ENCODE results near the gene GRB10. TPM values are rescaled to one million over a fixed set of nuclear protein-coding genes. Genes with fewer than 3 reads are reported as not detected.

Gene GRB10
- total RNA-seq, 2 experiments from 2014 or later = 1.4 to 1.8 TPM

DNA sequence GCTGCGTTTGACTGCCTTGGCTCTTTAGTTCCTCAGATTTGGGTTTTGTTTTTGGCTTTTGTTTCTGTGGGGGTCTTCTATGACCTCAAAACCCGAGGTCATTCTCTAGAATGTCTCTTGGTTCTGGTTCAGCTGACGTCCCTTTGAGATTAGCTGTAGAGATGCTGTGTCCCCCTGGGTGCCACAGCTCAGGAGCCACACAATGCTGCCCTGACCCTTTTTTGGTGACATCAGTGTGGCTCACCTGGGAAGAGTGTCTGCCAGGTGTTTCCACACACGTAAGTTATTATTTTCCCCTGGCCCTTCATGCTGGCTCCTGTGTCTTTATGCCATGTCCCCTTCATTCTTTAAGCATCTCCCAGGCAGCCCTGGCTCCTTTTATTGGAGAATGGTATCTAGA is 127.7 kb downstream of the GRB10 start:
- H3K27ac Mint-ChIP-seq = no peak overlapping the region
- no peak overlapping the region for H3K4me3 Mint-ChIP-seq
- peaks cover 17% of the 10 kb centered on the region for H3K4me1 Mint-ChIP-seq
- ATAC-seq (ENCODE audit: low read depth) (no peak), DNase-seq (no peak)
- POLR2A ChIA-PET = no interaction called here
- H3K9me3 Mint-ChIP-seq = no peaks in the 10 kb centered on the region
- H3K27me3 Mint-ChIP-seq = peaks cover 12% of the 10 kb centered on the region
- H3K36me3 Mint-ChIP-seq = no peaks in the 10 kb centered on the region

- POLR2A ChIA-PET = no interaction called here
- Mint-ChIP-seq H3K4me1 (peaks cover 11% of the 10 kb centered on the region), H3K36me3 (no peaks in the 10 kb centered on the region), H3K4me3 (no peak overlapping the region), H3K27me3 (peaks cover 12% of the 10 kb centered on the region), H3K9me3 (no peaks in the 10 kb centered on the region), H3K27ac (peak overlapping the region; percentile 1)
- DNase-seq (no peak), ATAC-seq (ENCODE audit: low read depth) (no peak)
These were observed 128.7 kb downstream of the GRB10 start for GRCh38 chr7:50653981-50654425.

DNA sequence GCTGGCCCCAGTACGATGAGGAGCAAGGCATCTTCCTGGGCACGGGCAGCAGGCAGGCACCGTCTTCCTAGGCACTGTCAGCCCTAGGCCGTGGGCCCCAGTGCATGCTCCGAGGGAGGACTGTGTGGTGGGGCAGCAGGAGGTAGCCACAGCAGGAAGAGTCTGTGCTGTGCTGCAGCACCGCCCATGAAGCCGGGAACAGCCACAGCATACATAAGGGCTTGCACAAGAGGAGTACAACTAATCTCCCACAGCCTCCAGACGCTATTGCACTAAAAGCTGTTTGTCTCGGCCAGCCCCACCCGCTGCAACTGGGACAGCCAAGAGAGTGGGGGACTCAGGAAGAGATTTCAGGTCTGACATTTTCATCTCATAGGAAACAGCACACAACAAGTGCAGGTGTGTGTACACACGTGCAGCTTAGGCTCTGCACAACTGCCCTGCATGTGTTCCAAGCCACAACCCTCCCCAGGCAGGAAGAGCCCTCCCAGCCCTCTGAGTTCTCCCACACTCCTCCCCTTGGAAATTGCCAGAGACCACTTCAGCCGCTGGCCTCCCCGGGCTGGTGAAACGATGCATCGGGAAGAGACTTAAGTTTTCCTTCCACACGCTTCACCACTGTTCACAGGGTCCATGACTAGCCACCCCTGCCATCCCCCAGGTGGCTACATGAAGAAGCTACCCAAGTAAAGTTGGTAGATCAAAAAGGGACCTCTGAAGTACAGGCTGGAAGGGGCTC is 129.4 kb downstream of the GRB10 start:
- POLR2A ChIA-PET = no interaction called here
- H3K27ac Mint-ChIP-seq = peak overlapping the region; percentile 1
- H3K4me3 Mint-ChIP-seq = no peak overlapping the region
- no peaks in the 10 kb centered on the region for H3K36me3 Mint-ChIP-seq
- peaks cover 12% of the 10 kb centered on the region for H3K27me3 Mint-ChIP-seq
- ATAC-seq (ENCODE audit: low read depth) (peak; percentile 70), DNase-seq (no peak)
- H3K4me1 Mint-ChIP-seq = peaks cover 10% of the 10 kb centered on the region
- no peaks in the 10 kb centered on the region for H3K9me3 Mint-ChIP-seq

- Mint-ChIP-seq H3K4me3 (no peak overlapping the region), H3K27ac (no peak overlapping the region), H3K27me3 (peaks cover 12% of the 10 kb centered on the region), H3K36me3 (no peaks in the 10 kb centered on the region), H3K4me1 (peaks cover 10% of the 10 kb centered on the region), H3K9me3 (no peaks in the 10 kb centered on the region)
- POLR2A ChIA-PET = no interaction called here
- no peak for ATAC-seq (ENCODE audit: low read depth)
- no peak for DNase-seq
These were observed 130.1 kb downstream of the GRB10 start for GRCh38 chr7:50652400-50653125.

DNA sequence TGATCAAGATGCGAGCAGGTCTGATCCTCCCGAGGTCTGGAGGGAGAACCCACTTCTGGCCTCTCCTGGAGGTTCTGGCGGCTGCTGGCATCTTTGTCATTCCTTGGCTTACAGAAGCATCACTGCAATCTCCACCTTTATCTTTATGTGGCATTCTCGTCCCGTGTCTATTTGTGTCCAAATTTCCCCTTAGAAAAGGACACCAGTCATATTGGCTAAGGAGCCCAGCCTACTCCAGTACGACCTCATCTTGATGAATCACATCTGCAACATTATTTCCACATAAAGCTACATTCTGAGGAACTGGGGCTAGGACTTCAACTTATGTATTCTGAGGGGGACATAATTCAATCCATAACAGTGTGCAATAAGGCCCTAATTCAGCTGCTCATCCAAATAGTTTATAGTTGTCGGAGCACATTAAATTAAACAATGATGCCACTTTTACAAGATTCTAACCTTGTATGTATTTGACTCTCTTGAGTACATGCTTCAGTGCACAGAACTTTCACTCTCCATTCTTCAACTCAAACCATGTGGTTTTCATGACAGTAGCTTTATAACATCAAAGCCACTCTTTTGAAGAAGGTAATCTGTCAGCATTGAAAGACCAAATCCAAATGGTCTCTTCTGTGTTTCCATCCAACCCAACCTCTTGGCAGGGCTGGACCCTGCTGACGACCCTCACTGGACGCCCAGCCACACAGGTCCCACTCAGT is 131.3 kb downstream of the GRB10 start:
- Mint-ChIP-seq H3K9me3 (no peaks in the 10 kb centered on the region), H3K36me3 (no peaks in the 10 kb centered on the region), H3K27me3 (peaks cover 11% of the 10 kb centered on the region), H3K27ac (no peak overlapping the region), H3K4me3 (no peak overlapping the region), H3K4me1 (peaks cover 10% of the 10 kb centered on the region)
- ATAC-seq (ENCODE audit: low read depth) (no peak), DNase-seq (no peak)
- POLR2A ChIA-PET = no interaction called here

DNA sequence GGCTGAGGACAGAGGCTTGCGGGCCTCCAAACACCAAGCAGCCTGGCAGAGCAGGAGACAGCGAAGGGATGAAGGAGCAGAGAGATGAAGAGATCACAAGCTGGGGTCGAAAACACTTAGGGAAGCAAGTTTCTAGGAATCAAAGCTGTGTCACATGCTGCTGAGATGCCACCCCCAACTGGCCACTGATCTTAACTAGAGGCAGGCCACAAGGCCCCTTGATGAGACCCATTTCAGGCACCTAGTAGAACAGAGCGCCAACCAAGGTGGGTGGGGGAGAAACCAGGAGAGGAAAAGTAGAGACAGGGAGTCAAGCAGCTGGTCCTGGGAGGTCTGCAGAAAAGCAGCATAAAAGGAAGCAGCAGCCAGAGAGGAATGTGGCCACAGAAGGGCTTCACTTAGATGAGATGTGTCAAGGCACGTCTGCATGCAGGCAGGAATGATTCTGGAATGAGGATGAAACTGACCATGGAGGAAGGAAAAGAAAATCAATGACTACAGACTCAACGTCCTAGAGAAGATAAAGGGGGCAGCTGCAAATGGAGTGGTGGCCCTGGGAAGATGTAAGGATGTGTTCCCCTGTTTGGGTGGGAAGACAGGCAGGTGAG is 132.5 kb downstream of the GRB10 start:
- POLR2A ChIA-PET = no interaction called here
- peaks cover 7% of the 10 kb centered on the region for H3K27me3 Mint-ChIP-seq
- peaks cover 10% of the 10 kb centered on the region for H3K4me1 Mint-ChIP-seq
- DNase-seq = no peak
- no peak for ATAC-seq (ENCODE audit: low read depth)
- no peaks in the 10 kb centered on the region for H3K36me3 Mint-ChIP-seq
- H3K27ac Mint-ChIP-seq = no peak overlapping the region
- H3K9me3 Mint-ChIP-seq = no peaks in the 10 kb centered on the region
- no peak overlapping the region for H3K4me3 Mint-ChIP-seq

DNA sequence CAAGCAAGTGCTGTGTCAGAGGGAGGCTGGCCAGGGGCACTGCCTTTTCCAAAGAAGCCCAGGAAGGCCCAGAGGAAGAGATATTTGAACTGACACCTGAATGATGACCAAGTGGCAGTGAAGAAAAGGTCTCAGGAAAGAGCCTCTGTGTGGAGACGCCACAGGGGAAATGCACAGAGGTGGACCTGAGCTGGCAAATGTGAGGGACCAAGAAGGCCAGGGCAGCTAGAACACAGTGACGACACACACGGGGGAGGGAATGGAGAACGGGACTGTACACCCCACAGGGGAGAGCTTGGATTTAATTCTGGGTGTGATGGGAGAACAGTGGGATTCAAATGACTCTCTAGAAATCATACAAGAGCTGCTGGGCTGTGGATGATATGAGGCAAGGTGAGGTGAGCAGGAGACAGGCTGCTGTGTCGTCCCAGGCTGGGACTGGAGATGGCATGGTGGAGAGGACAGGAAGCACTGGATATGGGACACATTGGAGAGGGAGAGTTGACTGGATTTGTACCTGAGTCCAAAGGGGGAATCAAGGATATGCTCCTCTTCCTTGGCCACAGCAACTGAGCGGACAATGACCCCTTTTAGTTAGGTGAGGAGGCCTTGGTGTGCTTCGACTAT is 133.3 kb downstream of the GRB10 start:
- no peak overlapping the region for H3K4me3 Mint-ChIP-seq
- H3K36me3 Mint-ChIP-seq = no peaks in the 10 kb centered on the region
- H3K4me1 Mint-ChIP-seq = peaks cover 10% of the 10 kb centered on the region
- peaks cover 6% of the 10 kb centered on the region for H3K27me3 Mint-ChIP-seq
- H3K27ac Mint-ChIP-seq = peak overlapping the region; percentile 11
- ATAC-seq (ENCODE audit: low read depth) (no peak), DNase-seq (no peak)
- POLR2A ChIA-PET = no interaction called here
- H3K9me3 Mint-ChIP-seq = no peaks in the 10 kb centered on the region

DNA sequence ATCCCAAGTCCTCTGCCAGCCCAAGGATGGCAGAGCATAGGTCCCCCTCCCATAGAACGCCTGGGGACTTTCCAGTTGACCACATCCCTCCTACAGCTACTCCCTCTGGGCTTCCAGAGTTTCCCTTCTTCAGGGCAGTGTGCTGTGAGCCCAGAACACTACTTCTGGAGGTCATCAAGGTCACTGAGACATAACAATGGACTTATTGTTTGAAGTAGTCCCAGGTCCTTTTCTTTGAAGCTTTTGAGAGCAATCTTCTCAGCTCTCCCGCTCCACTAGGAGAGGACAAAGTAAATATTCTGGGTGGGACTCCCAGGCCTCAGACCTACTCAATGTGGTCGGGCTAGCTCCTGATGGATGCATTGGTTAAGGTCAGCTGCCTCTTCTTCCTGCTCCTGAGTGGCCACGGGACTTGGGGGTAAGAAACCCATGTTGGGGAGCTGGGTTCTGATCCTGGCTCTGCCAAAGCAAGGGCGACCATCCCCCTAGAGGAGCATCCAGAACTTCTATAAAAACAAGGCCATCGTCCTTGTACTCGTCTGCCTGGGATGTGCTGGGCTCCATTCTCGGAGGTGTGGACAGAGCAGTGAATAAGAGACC is 134.0 kb downstream of the GRB10 start:
- Mint-ChIP-seq H3K4me1 (peaks cover 10% of the 10 kb centered on the region), H3K27ac (no peak overlapping the region), H3K4me3 (no peak overlapping the region), H3K36me3 (no peaks in the 10 kb centered on the region), H3K9me3 (no peaks in the 10 kb centered on the region), H3K27me3 (peaks cover 4% of the 10 kb centered on the region)
- ATAC-seq (ENCODE audit: low read depth) = no peak
- no peak for DNase-seq
- POLR2A ChIA-PET = no interaction called here

DNA sequence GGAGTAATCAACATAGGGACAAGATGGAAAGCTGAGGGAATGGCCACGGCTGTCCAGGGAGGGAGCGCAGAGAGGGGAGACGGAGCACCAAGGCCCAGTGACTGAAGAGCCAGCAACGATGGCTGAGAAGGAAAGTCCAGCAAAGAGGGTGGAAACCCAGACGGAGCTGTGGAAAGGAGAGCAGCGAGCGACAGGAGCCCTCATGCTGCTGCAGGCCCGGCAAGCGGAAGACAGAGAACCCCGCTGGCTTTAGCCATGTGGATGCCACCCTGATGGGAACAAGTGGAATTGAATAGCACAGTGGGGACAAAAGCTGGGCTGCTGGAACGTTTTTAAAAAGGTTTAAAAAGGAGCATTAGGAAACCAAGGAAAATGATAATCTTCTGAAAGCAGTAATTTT is 134.6 kb downstream of the GRB10 start:
- H3K27me3 Mint-ChIP-seq = peaks cover 5% of the 10 kb centered on the region
- H3K9me3 Mint-ChIP-seq = no peaks in the 10 kb centered on the region
- no peak for DNase-seq
- H3K36me3 Mint-ChIP-seq = no peaks in the 10 kb centered on the region
- peaks cover 7% of the 10 kb centered on the region for H3K4me1 Mint-ChIP-seq
- no peak overlapping the region for H3K4me3 Mint-ChIP-seq
- no peak overlapping the region for H3K27ac Mint-ChIP-seq
- POLR2A ChIA-PET = no interaction called here
- no peak for ATAC-seq (ENCODE audit: low read depth)

- H3K27ac Mint-ChIP-seq = no peak overlapping the region
These were observed 135.3 kb downstream of the GRB10 start for GRCh38 chr7:50647286-50647980.

DNA sequence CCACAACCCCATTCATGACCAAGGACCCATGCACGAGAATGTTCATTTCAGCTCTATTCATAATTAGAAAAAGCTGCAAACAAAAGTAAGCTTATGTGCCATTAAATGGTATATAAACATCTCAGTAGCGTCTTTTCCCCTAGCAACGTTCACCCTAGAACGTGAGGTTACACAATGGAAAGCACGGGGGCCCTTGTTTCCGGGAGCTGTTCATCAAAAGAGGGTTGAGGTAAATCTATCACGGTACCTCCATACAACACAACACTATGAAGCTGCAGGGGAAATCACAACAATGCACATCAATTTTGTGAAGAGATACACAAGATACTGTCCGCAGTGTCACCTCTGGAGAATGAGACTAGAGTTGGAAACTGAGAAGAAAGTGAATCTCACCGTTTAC is 136.6 kb downstream of the GRB10 start:
- H3K27ac Mint-ChIP-seq = no peak overlapping the region
- H3K9me3 Mint-ChIP-seq = no peaks in the 10 kb centered on the region
- peaks cover 4% of the 10 kb centered on the region for H3K4me1 Mint-ChIP-seq
- no peak overlapping the region for H3K4me3 Mint-ChIP-seq
- no peaks in the 10 kb centered on the region for H3K36me3 Mint-ChIP-seq
- POLR2A ChIA-PET = interaction anchor here (0.6 kb wide), 1 partner anchor 11 kb away, joined by 3 read pairs; no protein-coding TSS in a partner anchor
- DNase-seq (no peak), ATAC-seq (ENCODE audit: low read depth) (no peak)
- H3K27me3 Mint-ChIP-seq = peaks cover 9% of the 10 kb centered on the region

More at GRCh38 chr7:50647286-50647980, 135.3 kb downstream of the GRB10 start:
- DNase-seq = no peak
- H3K27me3 Mint-ChIP-seq = peaks cover 9% of the 10 kb centered on the region
- peaks cover 2% of the 10 kb centered on the region for H3K4me1 Mint-ChIP-seq
- H3K36me3 Mint-ChIP-seq = no peaks in the 10 kb centered on the region
- no peaks in the 10 kb centered on the region for H3K9me3 Mint-ChIP-seq
- ATAC-seq (ENCODE audit: low read depth) = no peak
- no peak overlapping the region for H3K4me3 Mint-ChIP-seq
- POLR2A ChIA-PET = no interaction called here

DNA sequence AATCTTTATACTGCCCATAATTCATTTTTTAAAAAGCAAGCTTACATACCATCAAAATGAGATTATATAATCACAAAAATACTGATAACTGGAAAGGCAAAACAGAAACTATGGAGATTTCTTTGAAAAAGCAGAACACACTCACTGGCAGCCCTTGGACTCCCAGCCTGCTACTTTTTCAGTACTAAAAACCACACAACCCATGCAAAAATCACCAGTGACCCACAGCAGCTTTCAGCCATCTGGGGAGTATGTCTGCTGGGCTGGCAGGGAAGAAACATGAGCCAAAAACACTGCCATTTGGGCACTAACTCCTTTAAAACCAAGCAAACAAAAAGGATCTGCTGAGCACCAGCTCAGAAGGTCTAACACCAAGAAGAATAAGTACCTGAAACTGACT is 137.5 kb downstream of the GRB10 start:
- H3K9me3 Mint-ChIP-seq = no peaks in the 10 kb centered on the region
- no peak overlapping the region for H3K4me3 Mint-ChIP-seq
- peaks cover 9% of the 10 kb centered on the region for H3K27me3 Mint-ChIP-seq
- DNase-seq (no peak), ATAC-seq (ENCODE audit: low read depth) (no peak)
- peaks cover 10% of the 10 kb centered on the region for H3K4me1 Mint-ChIP-seq
- POLR2A ChIA-PET = no interaction called here
- no peaks in the 10 kb centered on the region for H3K36me3 Mint-ChIP-seq
- no peak overlapping the region for H3K27ac Mint-ChIP-seq
